HG03457 (cell line): ENCODE measurements around the gene DTWD2.
"Not testable (repeated sequence)": the region's sequence is repeated elsewhere in the genome, so short reads cannot be mapped to it uniquely, and the experiment has no call there.

Experiments
- ATAC-seq: cut with Tn5 transposase; IDR thresholded peaks from one replicate; pipeline ENCODE4 v1.9.1; 2021; ENCODE audit warnings: moderate number of reproducible peaks; ENCODE audit not compliant: unreplicated experiment

Gene DTWD2

GRCh38 chr5:118952992-118953651 lies 35.2 kb downstream of the DTWD2 start:
- no peak for ATAC-seq

GRCh38 chr5:118952306-118952705 lies 36.0 kb downstream of the DTWD2 start:
- ATAC-seq, result not testable (repeated sequence)

- not testable (repeated sequence) for ATAC-seq
Observed at GRCh38 chr5:118950354-118950753, 38.0 kb downstream of the DTWD2 start.

- no peak for ATAC-seq
Observed at GRCh38 chr5:118946138-118946800, 42.1 kb downstream of the DTWD2 start.

GRCh38 chr5:118937393-118938061 lies 50.8 kb downstream of the DTWD2 start:
- no peak for ATAC-seq

- ATAC-seq, result no peak
Observed at GRCh38 chr5:118933703-118934102, 54.6 kb downstream of the DTWD2 start.

GRCh38 chr5:118931564-118931963 lies 56.8 kb downstream of the DTWD2 start:
- no peak for ATAC-seq

- no peak for ATAC-seq
Observed at GRCh38 chr5:118924006-118924389, 64.3 kb downstream of the DTWD2 start.

GRCh38 chr5:118923295-118924005 lies 64.9 kb downstream of the DTWD2 start:
- no peak for ATAC-seq

- no peak for ATAC-seq
Observed at GRCh38 chr5:118921866-118922265, 66.5 kb downstream of the DTWD2 start.

GRCh38 chr5:118919016-118919415 lies 69.3 kb downstream of the DTWD2 start:
- ATAC-seq, result no peak

- no peak for ATAC-seq
Observed at GRCh38 chr5:118918232-118918631, 70.1 kb downstream of the DTWD2 start.

GRCh38 chr5:118907536-118907935 lies 80.8 kb downstream of the DTWD2 start:
- ATAC-seq, result not testable (repeated sequence)

- ATAC-seq, result no peak
Observed at GRCh38 chr5:118906947-118907346, 81.4 kb downstream of the DTWD2 start.

GRCh38 chr5:118905196-118905595 lies 83.2 kb downstream of the DTWD2 start:
- ATAC-seq, result no peak

GRCh38 chr5:118902656-118903438 lies 85.5 kb downstream of the DTWD2 start:
- ATAC-seq, result no peak

- ATAC-seq, result no peak
Observed at GRCh38 chr5:118894709-118895108, 93.6 kb downstream of the DTWD2 start.

- no peak for ATAC-seq
Observed at GRCh38 chr5:118891252-118891651, 97.1 kb downstream of the DTWD2 start.

GRCh38 chr5:118889165-118889564 lies 99.2 kb downstream of the DTWD2 start:
- ATAC-seq, result no peak

GRCh38 chr5:118888556-118888955 lies 99.8 kb downstream of the DTWD2 start:
- no peak for ATAC-seq

- no peak for ATAC-seq
Observed at GRCh38 chr5:118883362-118883761, 105.0 kb downstream of the DTWD2 start.
